ENCODE results near the gene NPLOC4.

Gene NPLOC4

GRCh38 chr17:81565231-81565630 is 71.7 kb downstream of the NPLOC4 start:
- no peak for DNase-seq (ENCODE audit: low spot score)

GRCh38 chr17:81564778-81565177 is 72.1 kb downstream of the NPLOC4 start:
- DNase-seq (ENCODE audit: low spot score), result no peak

- no peak for DNase-seq (ENCODE audit: low spot score)
Measured at GRCh38 chr17:81563861-81564586, 72.9 kb downstream of the NPLOC4 start.

- DNase-seq (ENCODE audit: low spot score), result peak; percentile 47
Measured at GRCh38 chr17:81561494-81561885, 75.4 kb downstream of the NPLOC4 start.

- no peak for DNase-seq (ENCODE audit: low spot score)
Measured at GRCh38 chr17:81558941-81559806, 77.7 kb downstream of the NPLOC4 start.

GRCh38 chr17:81558115-81558468 is 78.8 kb downstream of the NPLOC4 start:
- no peak for DNase-seq (ENCODE audit: low spot score)

- no peak for DNase-seq (ENCODE audit: low spot score)
Measured at GRCh38 chr17:81557276-81558114, 79.4 kb downstream of the NPLOC4 start.

GRCh38 chr17:81556863-81557262 is 80.0 kb downstream of the NPLOC4 start:
- DNase-seq (ENCODE audit: low spot score), result no peak

GRCh38 chr17:81556175-81556691 is 80.7 kb downstream of the NPLOC4 start:
- peak; percentile 56 for DNase-seq (ENCODE audit: low spot score)

- peak; percentile 93 for DNase-seq (ENCODE audit: low spot score)
Measured at GRCh38 chr17:81553616-81554181, 83.2 kb downstream of the NPLOC4 start.

- peak; percentile 68 for DNase-seq (ENCODE audit: low spot score)
Measured at GRCh38 chr17:81553018-81553615, 83.8 kb downstream of the NPLOC4 start.

GRCh38 chr17:81552244-81553017 is 84.5 kb downstream of the NPLOC4 start, which contains the start of gene FAAP100:
FAAP100 (minus strand) TSS chr17:81552353; CDS start chr17:81552330, 23 bp downstream.
- peak; percentile 77 for DNase-seq (ENCODE audit: low spot score)

- no peak for DNase-seq (ENCODE audit: low spot score)
Measured at GRCh38 chr17:81551458-81552243, 85.3 kb downstream of the NPLOC4 start.

GRCh38 chr17:81550830-81551457 is 86.0 kb downstream of the NPLOC4 start:
- DNase-seq (ENCODE audit: low spot score), result no peak

- DNase-seq (ENCODE audit: low spot score), result no peak
Measured at GRCh38 chr17:81550285-81550684, 86.6 kb downstream of the NPLOC4 start.

GRCh38 chr17:81549826-81550225 is 87.1 kb downstream of the NPLOC4 start:
- no peak for DNase-seq (ENCODE audit: low spot score)

GRCh38 chr17:81549031-81549557 is 87.8 kb downstream of the NPLOC4 start:
- no peak for DNase-seq (ENCODE audit: low spot score)

GRCh38 chr17:81547614-81547982 is 89.3 kb downstream of the NPLOC4 start:
- DNase-seq (ENCODE audit: low spot score), result no peak

Data from kidney capillary endothelial cell (primary cell).